GM21423 (cell line): Measurements from ENCODE around the gene PHB1.
A peak's percentile ranks its signal among the peaks of the same experiment; 100 is the strongest.
"Not testable (repeated sequence)": the region's sequence is repeated elsewhere in the genome, so short reads cannot be mapped to it uniquely, and the experiment has no call there.

ENCODE experiments used
- ATAC-seq: cut with Tn5 transposase; IDR thresholded peaks from one replicate; pipeline ENCODE4 v1.9.1; 2021; ENCODE audit warnings: mild to moderate bottlenecking, moderate library complexity; ENCODE audit not compliant: unreplicated experiment

The PHB1 gene

GRCh38 chr17:49439673-49440571 lies 25.2 kb upstream of the PHB1 start:
- no peak for ATAC-seq

- no peak for ATAC-seq
Measured at GRCh38 chr17:49439305-49439672, 24.6 kb upstream of the PHB1 start.

GRCh38 chr17:49438436-49439278 lies 24.0 kb upstream of the PHB1 start:
- no peak for ATAC-seq

GRCh38 chr17:49437696-49438435 lies 23.2 kb upstream of the PHB1 start:
- no peak for ATAC-seq

GRCh38 chr17:49436174-49436573 lies 21.5 kb upstream of the PHB1 start:
- ATAC-seq = no peak

- ATAC-seq = no peak
Measured at GRCh38 chr17:49435671-49436029, 21.0 kb upstream of the PHB1 start.

- no peak for ATAC-seq
Measured at GRCh38 chr17:49434821-49435670, 20.4 kb upstream of the PHB1 start.

- no peak for ATAC-seq
Measured at GRCh38 chr17:49433000-49433694, 18.5 kb upstream of the PHB1 start.

GRCh38 chr17:49431743-49432142 lies 17.1 kb upstream of the PHB1 start:
- no peak for ATAC-seq

- ATAC-seq = no peak
Measured at GRCh38 chr17:49425004-49425286, 10.3 kb upstream of the PHB1 start.

GRCh38 chr17:49424276-49425003 lies 9.8 kb upstream of the PHB1 start:
- ATAC-seq = not testable (repeated sequence)

- no peak for ATAC-seq
Measured at GRCh38 chr17:49422714-49423113, 8.0 kb upstream of the PHB1 start.

- ATAC-seq = not testable (repeated sequence)
Measured at GRCh38 chr17:49419761-49420160, 5.1 kb upstream of the PHB1 start.

- ATAC-seq = not testable (repeated sequence)
Measured at GRCh38 chr17:49418754-49419740, 4.4 kb upstream of the PHB1 start.

GRCh38 chr17:49414271-49414621 lies 436 bp downstream of the PHB1 start:
- peak; percentile 8 for ATAC-seq

GRCh38 chr17:49409066-49409465 lies 5.6 kb downstream of the PHB1 start:
- no peak for ATAC-seq

- ATAC-seq = peak; percentile 53
Measured at GRCh38 chr17:49407981-49408501, 6.6 kb downstream of the PHB1 start.

- ATAC-seq = no peak
Measured at GRCh38 chr17:49407086-49407485, 7.6 kb downstream of the PHB1 start.
